ENCODE measurements around the gene IGF2BP3.

The IGF2BP3 gene

DNA sequence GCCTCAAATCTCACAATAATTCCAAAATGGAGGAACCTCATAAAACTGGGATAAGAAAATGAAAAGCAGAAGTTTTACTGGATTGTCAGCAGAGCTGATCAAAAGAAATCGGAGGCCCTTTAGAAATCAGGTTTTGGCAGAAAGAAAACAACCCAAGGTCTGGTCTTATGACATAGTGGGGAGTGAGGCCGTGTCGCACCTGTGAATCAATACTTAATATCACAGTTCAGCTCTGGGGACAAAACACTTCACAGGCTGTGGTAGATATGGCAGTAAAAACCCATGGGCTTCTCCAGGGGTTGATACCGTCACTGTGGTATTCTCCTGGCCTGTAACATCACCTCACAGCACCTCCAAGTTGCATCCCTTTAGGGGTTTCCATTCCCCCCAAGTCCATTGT, 177.7 kb downstream of the IGF2BP3 start:
- DNase-seq = no peak

DNA sequence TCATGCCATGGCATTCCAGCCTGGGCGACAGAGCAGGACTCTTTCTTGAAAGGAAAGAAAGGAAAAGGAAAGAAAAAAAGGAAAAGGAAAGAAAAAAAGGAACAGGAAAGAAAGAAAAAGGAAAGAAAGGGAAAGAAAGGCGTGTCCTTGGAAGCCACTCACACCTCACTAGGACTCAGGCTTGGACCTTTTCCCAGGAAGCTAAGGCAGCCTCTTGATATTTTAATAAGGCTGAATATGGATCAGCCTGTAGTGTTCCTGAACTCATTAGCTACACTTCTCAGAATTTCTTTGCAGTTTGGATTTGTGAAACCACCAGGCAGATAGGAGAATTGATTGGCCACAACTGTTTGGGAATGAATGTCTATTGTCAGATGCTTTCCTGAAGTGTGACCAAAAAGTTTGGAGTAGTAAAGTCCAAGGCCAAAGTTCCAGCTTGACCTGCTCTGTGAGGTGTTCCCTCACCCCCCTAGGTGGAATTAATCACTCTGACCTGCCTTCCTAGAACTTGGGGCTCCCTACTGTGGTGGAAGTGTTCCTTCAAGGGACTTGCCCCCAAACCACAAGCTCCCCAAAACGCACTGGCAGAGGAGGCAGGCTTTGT, 178.2 kb downstream of the IGF2BP3 start:
- no peak for DNase-seq

DNA sequence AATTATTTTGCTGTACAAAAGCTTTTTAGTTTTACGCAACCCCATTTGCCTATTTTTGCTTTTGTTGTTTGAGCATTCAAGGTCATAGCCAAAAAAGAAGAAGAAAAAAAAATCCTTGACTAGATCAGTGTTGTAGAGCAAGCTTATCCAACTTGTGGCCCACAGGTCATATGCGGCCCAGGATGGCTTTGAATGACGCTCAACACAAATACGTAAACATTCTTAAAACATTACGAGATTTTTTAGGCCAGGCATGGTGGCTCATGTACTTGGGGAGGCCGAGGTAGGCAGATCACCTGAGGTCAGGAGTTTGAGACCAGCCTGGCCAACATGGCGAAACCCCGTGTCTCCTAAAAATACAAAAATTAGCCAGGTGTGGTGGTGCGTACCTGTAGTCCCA, 179.3 kb downstream of the IGF2BP3 start:
- no peak for DNase-seq

DNA sequence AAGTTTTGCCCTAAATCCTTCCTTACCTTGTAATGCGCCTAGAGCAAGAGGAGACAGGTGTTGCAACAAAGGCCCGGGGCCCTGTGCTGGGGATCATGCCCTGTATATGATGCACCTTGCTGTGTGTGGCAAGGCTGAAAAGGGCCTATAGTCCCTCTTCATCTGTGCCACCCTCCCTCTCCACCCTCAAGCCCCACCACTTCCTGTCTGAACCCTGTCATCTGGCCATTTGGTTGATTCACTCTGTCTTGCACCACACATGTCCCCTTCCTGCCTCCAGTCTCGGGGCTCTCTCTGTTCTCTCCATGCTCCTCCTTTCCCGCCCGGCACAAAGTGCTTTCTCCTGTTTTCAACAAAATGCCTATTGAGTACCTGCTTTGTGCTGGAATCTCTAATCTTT, 182.7 kb downstream of the IGF2BP3 start:
- no peak for DNase-seq

DNA sequence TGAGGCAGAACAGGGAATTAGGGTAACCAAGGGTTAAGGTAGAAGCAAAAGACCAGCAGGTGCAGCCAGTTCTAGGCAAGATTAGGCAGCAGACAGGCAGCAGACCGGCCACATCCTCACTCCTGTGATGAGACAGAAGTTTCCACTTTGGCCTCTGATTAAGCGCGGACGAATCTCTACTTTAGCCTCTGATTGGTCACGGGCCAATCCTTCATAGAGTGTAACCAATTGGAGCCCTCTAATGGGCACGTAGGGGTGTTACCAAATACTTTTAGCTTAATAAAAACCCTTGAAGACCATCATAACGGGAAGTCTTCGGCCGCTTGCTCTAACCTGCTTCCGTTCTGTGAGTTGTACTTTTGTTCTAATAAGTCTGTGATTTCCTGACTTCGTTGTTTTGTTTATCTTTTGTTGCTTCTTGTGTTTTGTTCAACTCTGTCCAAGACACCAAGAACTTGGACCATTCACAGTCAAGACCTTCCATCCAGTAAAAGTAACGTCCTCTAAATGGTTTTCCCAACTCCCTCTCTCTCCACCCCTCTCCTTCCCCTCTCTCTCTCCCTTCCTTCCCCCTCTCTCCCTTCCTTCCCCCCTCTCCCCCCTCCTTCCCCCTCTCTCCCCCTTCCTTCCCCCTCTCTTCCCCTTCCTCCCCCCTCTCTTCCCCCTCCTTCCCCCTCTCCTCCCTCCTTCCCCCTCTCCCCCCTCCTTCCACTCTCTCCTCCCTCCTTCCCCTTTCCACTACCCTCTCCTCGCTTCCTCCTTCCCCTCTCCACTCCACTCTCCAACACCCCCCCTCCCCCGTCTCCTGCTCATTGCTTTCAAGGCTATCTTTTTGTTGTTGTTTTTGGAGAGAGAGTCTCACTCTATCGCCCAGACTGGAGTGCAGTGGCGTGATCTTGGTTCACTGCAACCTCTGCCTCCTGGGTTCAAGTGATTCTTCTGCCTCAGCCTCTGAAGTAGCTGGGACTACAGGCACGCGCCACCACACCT, 184.3 kb downstream of the IGF2BP3 start:
- DNase-seq = no peak

DNA sequence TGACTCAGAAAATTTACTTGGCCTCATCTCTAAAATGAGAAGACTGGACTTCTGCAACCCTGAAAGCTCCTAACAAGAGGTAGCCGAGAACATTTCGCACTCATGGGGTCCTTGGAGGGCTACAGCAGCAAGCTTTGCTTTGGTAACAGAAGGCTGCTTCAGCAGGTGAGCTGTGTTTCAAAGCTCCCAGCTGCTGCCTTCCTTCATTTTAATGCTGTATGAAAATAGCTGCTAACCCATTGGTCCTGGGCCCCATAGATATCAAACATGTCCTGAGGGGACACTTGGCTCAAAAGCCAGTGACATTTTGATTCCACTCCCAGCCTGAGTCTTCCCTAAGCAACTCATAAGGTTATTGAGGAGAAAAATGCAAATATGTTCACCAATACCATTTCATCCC, 185.4 kb downstream of the IGF2BP3 start:
- DNase-seq = no peak

DNA sequence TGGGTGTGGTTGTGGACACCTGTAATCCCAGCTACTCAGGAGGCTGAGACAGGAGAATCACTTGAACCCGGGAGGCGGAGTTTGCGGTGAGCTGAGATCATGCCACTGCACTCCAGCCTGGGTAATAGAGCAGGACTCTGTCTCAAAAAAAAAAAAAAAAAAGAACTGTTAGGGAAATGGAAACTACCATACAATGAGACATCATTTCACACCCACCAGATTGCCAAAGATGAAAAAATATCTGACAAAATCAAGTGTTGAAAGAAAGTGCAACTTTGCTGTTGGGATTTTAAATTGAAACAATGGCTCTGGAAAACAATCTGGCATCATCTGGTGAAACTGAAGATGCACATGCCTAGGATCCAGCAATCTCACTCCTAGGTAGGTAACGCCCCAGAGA, 187.2 kb downstream of the IGF2BP3 start:
- no peak for DNase-seq

DNA sequence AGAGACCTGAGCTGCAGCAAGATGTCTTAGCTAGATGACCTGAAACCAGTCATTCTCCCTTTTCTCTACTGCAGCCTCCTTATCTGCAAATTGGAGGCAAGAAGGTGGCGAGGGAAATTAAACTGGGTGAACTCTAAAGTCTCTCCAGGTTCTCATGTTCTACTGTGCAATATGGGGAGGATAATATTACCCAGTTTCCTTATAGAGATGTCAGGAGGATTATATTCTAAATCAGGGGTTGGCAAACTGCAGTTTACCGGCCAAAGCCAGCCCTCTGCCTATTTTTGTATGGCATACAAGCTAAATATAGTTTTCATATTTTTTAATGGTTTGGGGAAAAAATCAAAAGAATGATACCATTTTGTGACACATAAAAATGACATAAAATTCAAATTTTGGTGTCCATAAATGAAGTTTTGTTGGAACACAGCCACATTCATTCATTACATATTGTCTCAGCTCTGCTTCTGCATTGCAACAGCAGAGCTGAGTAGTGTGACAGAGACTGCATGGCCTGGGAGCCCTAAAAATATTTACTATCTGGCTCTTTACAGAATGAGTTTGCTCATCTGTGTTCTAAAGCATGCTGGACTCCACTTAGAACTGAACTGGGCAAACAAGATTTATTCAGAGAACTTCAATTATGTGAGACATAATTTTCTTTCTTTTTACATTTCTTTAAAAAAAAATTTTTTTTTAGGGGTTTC, 190.3 kb downstream of the IGF2BP3 start:
- DNase-seq = no peak

DNA sequence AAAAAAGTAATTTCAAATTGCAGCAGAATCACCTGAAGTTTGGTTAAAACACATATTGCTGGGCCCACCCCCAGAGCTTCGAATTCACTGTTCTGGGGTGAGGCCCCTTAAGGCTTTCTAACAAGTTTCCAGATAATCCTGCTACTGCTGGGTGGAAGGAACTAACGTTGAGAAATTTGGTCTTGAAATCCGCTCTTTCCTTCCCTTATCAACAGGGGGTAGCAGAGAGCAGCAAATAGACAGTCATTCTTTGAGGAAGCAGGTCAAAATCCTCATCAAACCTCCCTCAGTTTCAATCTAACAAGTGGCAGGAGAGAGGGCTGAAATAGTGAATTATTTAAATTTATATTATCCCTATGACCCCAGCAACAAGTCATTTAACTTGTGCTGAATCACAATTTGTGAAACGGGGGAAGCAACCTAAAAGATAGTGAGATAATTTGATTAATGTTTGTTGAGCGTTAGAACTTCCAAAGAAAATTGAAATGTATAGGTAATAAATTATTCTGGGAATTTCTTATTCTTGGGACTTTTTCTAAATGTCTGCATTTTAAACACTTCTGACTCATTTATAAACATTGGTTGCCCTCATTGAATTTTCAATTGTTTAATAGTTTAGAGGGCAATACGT, 192.8 kb downstream of the IGF2BP3 start:
- peak in 1 of 2 donors; percentile 46 for DNase-seq

DNA sequence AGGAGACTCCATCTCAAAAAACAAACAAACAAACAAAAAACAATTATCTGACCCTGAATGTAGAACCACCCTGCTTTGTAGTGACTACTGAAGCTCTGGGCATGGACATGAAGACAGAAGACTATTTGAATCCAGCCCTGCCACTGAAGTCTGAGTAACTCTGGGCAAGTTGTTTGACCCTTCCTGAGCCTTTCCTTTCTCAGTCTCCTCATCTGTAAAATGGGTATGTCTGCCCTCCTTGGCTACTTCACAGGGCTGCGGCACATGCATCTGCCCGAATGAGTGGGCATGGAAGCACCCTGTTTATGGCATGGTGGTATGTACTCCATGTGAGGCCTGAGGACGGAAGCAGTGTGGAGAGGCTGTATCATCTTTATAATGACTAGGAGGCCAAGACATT, 193.3 kb downstream of the IGF2BP3 start:
- DNase-seq = no peak

DNA sequence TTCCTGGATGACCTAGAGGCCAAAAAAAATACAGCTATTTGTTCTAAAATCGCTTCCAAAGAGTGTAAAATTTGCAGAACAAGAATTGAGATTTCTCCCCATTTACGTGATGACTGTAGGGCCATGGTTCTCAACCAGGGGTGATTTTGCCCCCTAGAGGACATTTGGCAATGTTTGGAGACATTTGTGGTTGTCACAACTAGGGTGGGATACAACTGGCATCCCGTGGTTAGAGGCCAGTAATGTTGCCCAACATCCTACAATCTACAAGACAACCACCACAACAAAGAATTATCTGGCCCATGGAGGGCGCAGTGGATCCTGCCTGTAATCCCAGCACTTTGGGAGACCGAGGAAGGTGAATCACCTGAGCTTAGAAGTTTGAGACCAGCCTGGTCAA, 193.9 kb downstream of the IGF2BP3 start:
- no peak for DNase-seq

DNA sequence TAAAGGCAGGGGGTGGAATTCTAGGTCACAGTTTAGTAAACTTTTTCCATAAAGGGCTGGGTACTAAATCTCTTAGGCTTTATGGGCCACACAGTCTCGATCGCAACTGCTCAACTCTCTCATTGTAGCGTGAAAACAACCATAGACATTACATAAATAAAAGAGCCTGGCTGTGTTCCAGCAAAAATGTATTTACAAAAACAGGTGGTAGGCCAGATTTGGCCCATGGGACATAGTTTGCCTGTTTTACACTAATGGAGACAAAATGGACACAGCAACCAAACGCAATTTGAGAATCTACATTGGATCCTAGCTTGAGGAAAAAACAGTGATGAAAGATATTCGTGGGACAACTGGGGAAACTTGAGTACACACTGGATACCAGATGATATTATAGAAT, 194.4 kb downstream of the IGF2BP3 start:
- DNase-seq = no peak

DNA sequence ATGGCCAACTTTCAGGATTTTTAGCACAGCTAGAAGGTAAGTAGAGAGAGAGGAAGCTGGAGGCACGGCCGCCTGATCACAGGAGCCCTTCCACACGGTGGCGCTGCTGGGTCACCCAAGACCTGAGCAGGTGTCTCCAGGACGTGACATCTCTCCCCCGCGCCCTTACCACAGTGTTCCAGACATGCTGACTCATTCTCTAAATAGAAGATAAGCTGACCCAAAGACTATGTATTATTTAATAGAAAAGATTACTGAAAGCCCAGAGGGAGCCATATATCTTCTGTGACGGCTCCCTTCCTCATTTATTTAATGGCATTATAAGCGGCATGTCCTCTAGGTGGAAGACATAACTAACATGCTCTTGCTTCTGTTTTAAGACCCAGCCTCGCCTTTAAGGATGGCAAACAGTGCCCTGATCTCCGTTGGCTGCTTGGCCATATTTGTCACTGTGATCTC, 197.1 kb downstream of the IGF2BP3 start:
- peak in 1 of 2 donors; percentile 21 for DNase-seq

DNA sequence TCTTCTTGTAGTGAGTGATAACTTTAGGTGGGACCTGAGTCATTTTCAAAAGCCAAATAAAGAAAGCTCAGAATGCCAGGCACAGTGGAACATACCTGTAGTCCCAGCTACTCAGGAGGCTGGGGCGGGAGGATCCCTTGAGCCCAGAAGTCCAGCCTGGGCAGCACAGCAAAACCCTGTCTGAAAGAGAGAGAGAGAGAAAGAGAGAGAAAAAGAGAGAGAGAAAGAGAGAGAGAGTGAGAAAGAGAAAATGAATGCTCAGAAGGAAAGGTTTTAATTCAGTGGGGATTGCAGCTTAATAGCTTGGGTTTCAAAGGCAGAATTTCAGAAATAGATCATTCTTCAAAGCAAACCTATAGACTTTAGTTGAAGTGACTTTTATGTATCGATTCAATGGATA, 198.0 kb downstream of the IGF2BP3 start:
- no peak for DNase-seq

DNA sequence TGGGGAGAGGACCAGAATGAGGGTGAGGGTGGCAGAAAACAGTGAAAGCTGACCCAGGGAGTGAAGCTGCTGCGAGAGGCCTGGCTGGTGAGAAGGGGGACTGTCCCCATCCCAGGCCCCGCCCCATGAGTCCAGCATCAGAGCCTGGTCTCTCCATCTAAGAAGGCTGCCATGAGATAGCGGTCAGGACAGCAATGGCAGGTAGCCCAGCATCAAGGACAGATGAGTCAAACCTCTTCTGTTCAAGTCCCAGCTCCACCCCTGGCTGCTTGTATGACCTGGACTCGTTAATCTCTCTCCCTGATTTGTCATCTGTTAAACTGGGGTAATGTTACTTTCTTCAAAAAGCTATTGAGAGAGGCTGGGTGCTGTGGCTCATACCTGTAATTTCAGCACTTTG, 201.5 kb downstream of the IGF2BP3 start:
- DNase-seq = no peak

DNA sequence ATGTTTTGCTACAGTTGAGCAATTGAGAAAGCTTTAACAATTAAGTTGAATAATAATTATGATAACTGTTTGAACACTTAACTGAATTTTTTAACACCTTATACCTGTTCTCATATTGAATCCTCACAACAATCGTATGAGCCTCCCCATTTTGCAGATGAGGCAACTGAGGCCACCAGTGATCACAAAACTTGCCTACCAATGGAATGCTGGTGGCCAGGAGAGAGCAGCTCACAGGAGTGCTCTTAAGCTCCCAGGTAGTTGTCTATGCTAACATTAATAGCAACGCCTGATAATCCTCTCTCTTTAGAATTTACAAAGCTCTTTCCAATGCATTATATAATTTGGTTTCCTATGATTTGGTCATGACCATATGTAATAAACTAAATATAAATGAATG, 202.1 kb downstream of the IGF2BP3 start:
- no peak for DNase-seq

DNA sequence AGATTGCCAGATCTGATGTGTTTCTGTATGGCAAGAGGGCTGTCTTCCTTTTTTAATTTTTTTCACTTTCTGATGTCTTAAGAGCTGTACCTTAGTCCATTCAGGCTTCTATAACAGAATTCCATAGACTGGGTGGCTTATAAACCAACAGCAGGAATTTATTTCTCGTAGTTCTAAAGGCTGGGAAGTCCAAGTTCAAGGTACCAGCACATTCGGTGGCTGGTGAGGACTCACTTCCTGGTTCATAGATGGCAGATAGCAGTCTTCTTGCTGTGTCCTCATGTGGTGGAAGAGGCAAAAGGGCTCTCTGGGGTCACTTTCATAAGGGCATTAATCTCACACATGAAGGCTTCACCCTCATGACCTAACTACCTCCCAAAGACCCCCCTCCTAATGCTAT, 202.9 kb downstream of the IGF2BP3 start:
- no peak for DNase-seq

DNA sequence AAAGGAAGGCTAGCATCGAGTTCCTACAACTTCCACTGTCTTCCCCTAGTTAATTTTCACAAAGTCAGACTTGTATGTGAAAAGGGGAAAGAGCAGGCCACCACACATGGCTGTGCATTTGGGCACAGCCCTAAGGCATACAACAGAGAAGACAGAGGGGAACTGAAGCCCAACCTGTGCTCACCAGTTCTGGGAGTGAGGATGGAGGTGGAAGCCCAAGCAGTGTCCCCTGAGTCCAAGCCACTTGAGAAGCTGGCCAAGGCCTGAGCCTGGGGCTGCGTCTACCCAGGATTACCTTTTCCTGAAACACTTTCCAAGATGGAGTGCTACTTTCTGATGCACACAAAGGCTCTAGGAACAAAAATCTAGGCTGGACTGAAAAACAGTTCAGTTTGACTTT, 203.4 kb downstream of the IGF2BP3 start:
- DNase-seq = no peak

DNA sequence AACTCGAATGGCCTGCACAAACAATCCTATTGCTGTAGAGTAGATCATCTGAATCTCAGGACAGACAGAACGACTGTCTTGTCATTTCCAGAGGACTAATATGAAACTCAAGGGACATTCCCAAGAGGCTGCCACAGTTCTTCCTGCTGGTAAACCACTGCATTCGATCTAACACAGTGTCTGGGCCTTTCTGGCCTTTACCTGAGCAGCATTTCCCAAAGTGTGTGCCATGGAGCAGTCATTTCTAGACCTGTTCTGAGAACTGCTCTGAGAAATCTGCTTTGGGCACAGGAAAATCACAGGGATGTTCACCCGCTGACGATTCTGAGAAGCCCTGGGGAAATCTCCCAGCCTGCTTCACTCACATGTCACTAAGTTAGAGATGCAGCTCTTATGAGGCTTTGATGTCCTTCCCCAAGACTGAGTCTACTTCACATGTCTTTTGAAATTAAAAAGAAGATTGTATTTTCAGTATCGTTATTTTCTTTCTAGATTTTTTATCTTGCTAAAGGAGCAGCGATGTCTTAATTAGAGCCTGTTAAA, 205.3 kb downstream of the IGF2BP3 start:
- no peak for DNase-seq

DNA sequence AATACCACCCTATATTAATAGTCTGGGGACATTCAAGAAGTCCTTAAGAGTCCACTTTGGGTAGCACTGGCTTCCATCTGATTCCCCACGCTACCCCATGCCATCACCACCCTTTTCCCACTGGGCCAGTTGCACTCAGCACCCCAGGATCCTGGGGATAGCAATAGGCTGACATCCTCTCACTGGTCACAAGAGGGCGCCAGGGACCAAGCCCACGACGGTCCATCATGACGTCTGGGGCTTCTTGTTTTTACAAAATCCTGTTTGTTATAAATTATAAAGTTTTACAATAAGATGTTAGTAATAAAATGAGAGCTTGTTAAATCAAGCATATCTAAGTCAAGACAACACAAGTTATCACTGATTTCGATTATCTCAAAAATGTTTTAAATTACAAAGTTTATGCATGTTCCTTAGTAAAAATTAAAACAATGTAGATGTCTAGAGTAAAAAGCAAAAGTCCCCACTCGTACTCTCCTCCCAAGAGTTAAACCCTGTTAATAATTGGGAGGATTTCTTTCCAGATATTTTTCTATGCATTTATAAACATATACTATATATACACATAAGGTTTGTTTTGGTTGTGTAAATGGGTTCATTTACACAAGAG, 208.3 kb downstream of the IGF2BP3 start:
- DNase-seq = peak; percentile 20 to 26

DNA sequence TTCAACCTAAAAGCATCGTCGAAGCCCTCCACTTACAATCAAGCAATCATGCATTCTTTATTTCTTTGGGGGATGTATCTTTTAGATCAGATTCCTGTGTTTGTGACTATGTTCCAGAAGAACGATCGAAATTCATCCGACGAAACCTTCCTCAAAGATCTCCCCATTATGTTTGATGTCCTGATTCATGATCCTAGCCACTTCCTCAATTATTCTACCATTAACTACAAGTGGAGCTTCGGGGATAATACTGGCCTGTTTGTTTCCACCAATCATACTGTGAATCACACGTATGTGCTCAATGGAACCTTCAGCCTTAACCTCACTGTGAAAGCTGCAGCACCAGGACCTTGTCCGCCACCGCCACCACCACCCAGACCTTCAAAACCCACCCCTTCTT, 209.9 kb downstream of the IGF2BP3 start:
- no peak for DNase-seq

Measured in hippocampal formation (tissue), 2 donors.